ENCODE results near the gene CTIF. TPM values are rescaled to one million over a fixed set of nuclear protein-coding genes. Genes with fewer than 3 reads are reported as not detected.

CTIF gene
- polyA plus RNA-seq, 1 of the 3 experiments (the other 2 are of a cell fraction) = 47.2 TPM

DNA sequence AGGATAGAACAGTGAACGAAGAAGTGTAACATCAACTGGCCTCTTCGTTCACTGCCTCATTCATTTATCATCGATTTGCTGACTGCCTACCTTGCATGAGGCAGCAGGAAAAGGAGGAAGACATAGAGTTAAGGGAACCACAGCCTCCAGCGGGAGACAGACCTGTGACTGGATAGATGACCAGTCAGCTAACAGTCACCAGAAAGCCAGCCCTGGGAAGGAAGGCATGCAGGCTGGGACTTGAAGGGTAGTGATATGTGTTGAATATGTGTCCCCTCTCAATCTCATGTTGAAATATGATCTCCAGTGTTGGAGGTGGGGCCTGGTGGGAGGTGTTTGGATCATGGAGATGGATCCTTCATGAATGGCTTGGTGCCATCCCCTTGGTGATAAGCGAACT, 58.3 kb downstream of the CTIF start:
- POLR2A ChIA-PET = no interaction called here
- peaks cover 92% of the 10 kb centered on the region for H3K79me2 ChIP-seq (ENCODE audit: insufficient read depth)
- WGBS (ENCODE audit: low lambda C conversion rate) = 76% methylated on average over 5 of the region's 5 CpGs
- H3K9me2 ChIP-seq = no peaks in the 10 kb centered on the region
- no peak for DNase-seq
- H3K4me1 ChIP-seq (ENCODE audit: control insufficient read depth in 1 of 2, insufficient read depth in 2 of 2, low read depth in 1 of 2, low read length in 1 of 2) = peaks cover 11 to 44% of the 10 kb centered on the region in 2 experiments; a peak in 2 of 4 replicates
- H3K9me3 ChIP-seq = no peaks in the 10 kb centered on the region
- no peaks in the 10 kb centered on the region for H3K27me3 ChIP-seq (ENCODE audit: insufficient read depth)
- no peak overlapping the region for H2AFZ ChIP-seq (ENCODE audit: low read depth)
- TF ChIP-seq GABPA (IDR thresholded peaks at IDR 0.05; ENCODE audit: low read depth) (no peak), POLR2AphosphoS5 (IDR thresholded peaks at IDR 0.05; ENCODE audit: low read depth, low read length) (no peak), MAX (IDR thresholded peaks at IDR 0.05; ENCODE audit: low read depth) (no peak), FOXM1 (IDR thresholded peaks at IDR 0.05; ENCODE audit: low read depth) (no peak), GATA2 (CRISPR knock-in tag; IDR thresholded peaks at IDR 0.05) (no peak), EZH2phosphoT487 (IDR thresholded peaks at IDR 0.05; ENCODE audit: borderline replicate concordance, low read depth) (no peak), CHD2 (IDR thresholded peaks at IDR 0.05; ENCODE audit: low read length, partially characterized antibody) (no peak), PBX3 (IDR thresholded peaks at IDR 0.05) (no peak), SIN3A (IDR thresholded peaks at IDR 0.05; ENCODE audit: borderline replicate concordance, low read depth, low read length) (no peak), JUND (IDR thresholded peaks at IDR 0.05) (no peak), EP300 (IDR thresholded peaks at IDR 0.05; ENCODE audit: borderline replicate concordance in 1 of 2, low read depth in 1 of 2, low read length in 1 of 2) (no peak), TEAD4 (IDR thresholded peaks at IDR 0.05; ENCODE audit: borderline replicate concordance, insufficient read depth) (no peak), FOSL2 (IDR thresholded peaks at IDR 0.05; ENCODE audit: borderline replicate concordance, low read depth) (no peak), NRF1 (IDR thresholded peaks at IDR 0.05; ENCODE audit: low read depth, low read length) (no peak), SMC3 (IDR thresholded peaks at IDR 0.05; ENCODE audit: low read depth, low read length) (no peak), ZBTB33 (IDR thresholded peaks at IDR 0.05; ENCODE audit: borderline replicate concordance, low read depth) (no peak), IRF3 (IDR thresholded peaks at IDR 0.05; ENCODE audit: low read depth, low read length) (no peak), TAF1 (IDR thresholded peaks at IDR 0.05; ENCODE audit: borderline replicate concordance, low read depth, low read length) (no peak)
- TF ChIP-seq, protein P1, sequence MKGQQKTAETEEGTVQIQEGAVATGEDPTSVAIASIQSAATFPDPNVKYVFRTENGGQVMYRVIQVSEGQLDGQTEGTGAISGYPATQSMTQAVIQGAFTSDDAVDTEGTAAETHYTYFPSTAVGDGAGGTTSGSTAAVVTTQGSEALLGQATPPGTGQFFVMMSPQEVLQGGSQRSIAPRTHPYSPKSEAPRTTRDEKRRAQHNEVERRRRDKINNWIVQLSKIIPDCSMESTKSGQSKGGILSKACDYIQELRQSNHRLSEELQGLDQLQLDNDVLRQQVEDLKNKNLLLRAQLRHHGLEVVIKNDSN (IDR thresholded peaks at IDR 0.05; ENCODE audit: borderline replicate concordance, low read depth) = no peak
- peaks cover 0 to 8% of the 10 kb centered on the region in 2 experiments for H3K36me3 ChIP-seq (replicated peaks in 1 of 2; ENCODE audit: control insufficient read depth in 1 of 2, insufficient read depth in 2 of 2, low read length in 1 of 2)
- CTCF ChIA-PET = no interaction called here
- H3K9ac ChIP-seq = no peak overlapping the region
- H4K20me1 ChIP-seq (ENCODE audit: insufficient read depth) = peaks cover 69% of the 10 kb centered on the region
- H3K4me3 ChIP-seq (ENCODE audit: low read depth in 2 of 2, low read length in 1 of 2) = no peak overlapping the region
- no peak overlapping the region for H3K4me2 ChIP-seq
- no peaks in the 10 kb centered on the region for H3F3A ChIP-seq (replicated peaks; ENCODE audit: insufficient read depth)
- H3K27ac ChIP-seq (ENCODE audit: low read depth in 2 of 2, low read length in 1 of 2) = no peak overlapping the region

Measured in SK-N-SH (cell line).